Ramos (cell line): Measurements from ENCODE around the gene ELMO1.

Experiments used
- in situ Hi-C: fragments of 300-500 bp; cut with MboI; formaldehyde crosslinking; loops from one replicate; pipeline ENCODE4 v1.14.3; 2022; ENCODE audit warnings: low sequenced_read_pairs; ENCODE audit not compliant: unreplicated experiment

Gene ELMO1

GRCh38 chr7:37379546-37380277 is 69.0 kb downstream of the ELMO1 start:
- in situ Hi-C loops = no loop called here

- in situ Hi-C loops = no loop called here
Observed at GRCh38 chr7:37377231-37377630, 71.4 kb downstream of the ELMO1 start.

GRCh38 chr7:37376386-37376785 is 72.3 kb downstream of the ELMO1 start:
- in situ Hi-C loops = no loop called here

GRCh38 chr7:37372750-37373149 is 75.9 kb downstream of the ELMO1 start:
- in situ Hi-C loops = loop anchor here (25.0 kb wide), 1 partner anchor 385 kb away; no protein-coding TSS in a partner anchor

GRCh38 chr7:37371755-37372154 is 76.9 kb downstream of the ELMO1 start:
- in situ Hi-C loops = loop anchor here (25.0 kb wide), 1 partner anchor 384 kb away; no protein-coding TSS in a partner anchor

- in situ Hi-C loops = loop anchor here (25.0 kb wide), 1 partner anchor 383 kb away; no protein-coding TSS in a partner anchor
Observed at GRCh38 chr7:37369906-37370305, 78.8 kb downstream of the ELMO1 start.

GRCh38 chr7:37368540-37368939 is 80.1 kb downstream of the ELMO1 start:
- in situ Hi-C loops = loop anchor here (25.0 kb wide), 1 partner anchor 381 kb away; no protein-coding TSS in a partner anchor

GRCh38 chr7:37367010-37367409 is 81.7 kb downstream of the ELMO1 start:
- in situ Hi-C loops = loop anchor here (25.0 kb wide), 1 partner anchor 380 kb away; no protein-coding TSS in a partner anchor

- in situ Hi-C loops = loop anchor here (25.0 kb wide), 1 partner anchor 379 kb away; no protein-coding TSS in a partner anchor
Observed at GRCh38 chr7:37366445-37366844, 82.2 kb downstream of the ELMO1 start.

GRCh38 chr7:37365405-37365804 is 83.3 kb downstream of the ELMO1 start:
- in situ Hi-C loops = loop anchor here (25.0 kb wide), 1 partner anchor 378 kb away; no protein-coding TSS in a partner anchor

- in situ Hi-C loops = loop anchor here (25.0 kb wide), 1 partner anchor 378 kb away; no protein-coding TSS in a partner anchor
Observed at GRCh38 chr7:37364856-37365255, 83.8 kb downstream of the ELMO1 start.

- in situ Hi-C loops = loop anchor here (25.0 kb wide), 1 partner anchor 377 kb away; no protein-coding TSS in a partner anchor
Observed at GRCh38 chr7:37363536-37364491, 84.8 kb downstream of the ELMO1 start.

- in situ Hi-C loops = loop anchor here (25.0 kb wide), 1 partner anchor 376 kb away; no protein-coding TSS in a partner anchor
Observed at GRCh38 chr7:37362802-37363201, 85.9 kb downstream of the ELMO1 start.

- in situ Hi-C loops = loop anchor here (25.0 kb wide), 1 partner anchor 373 kb away; no protein-coding TSS in a partner anchor
Observed at GRCh38 chr7:37360484-37360883, 88.2 kb downstream of the ELMO1 start.

GRCh38 chr7:37359662-37360444 is 88.8 kb downstream of the ELMO1 start:
- in situ Hi-C loops = loop anchor here (10.0 to 25.0 kb wide), 2 partner anchors 135 to 373 kb away; no protein-coding TSS in a partner anchor

GRCh38 chr7:37359180-37359579 is 89.5 kb downstream of the ELMO1 start:
- in situ Hi-C loops = loop anchor here (10.0 to 25.0 kb wide), 2 partner anchors 136 to 372 kb away; no protein-coding TSS in a partner anchor

GRCh38 chr7:37357637-37357996 is 91.0 kb downstream of the ELMO1 start:
- in situ Hi-C loops = loop anchor here (10.0 to 25.0 kb wide), 2 partner anchors 137 to 370 kb away; no protein-coding TSS in a partner anchor

- in situ Hi-C loops = loop anchor here (10.0 to 25.0 kb wide), 2 partner anchors 138 to 370 kb away; no protein-coding TSS in a partner anchor
Observed at GRCh38 chr7:37356911-37357636, 91.6 kb downstream of the ELMO1 start.
